Posterior cingulate gyrus (tissue), 11 donors: ENCODE measurements around the gene MBNL3.

Experiments used
- DNase-seq, 10 donors: peaks; one replicate each; pipeline versions ENCODE4 v3.0.0 to v3.0.0-alpha.2; 2020 to 2021; ENCODE audit warnings: mixed read lengths in 3 of 10
- intact Hi-C: fragments of 100-400 bp; cut with DNase I; formaldehyde crosslinking; loops from one replicate; pipeline ENCODE4 v1.15.1; 2023

Gene MBNL3

GRCh38 chrX:132425744-132426318, 63.0 kb downstream of the MBNL3 start:
- intact Hi-C loops, result no loop called here

GRCh38 chrX:132423323-132423722, 65.5 kb downstream of the MBNL3 start:
- intact Hi-C loops, result no loop called here
- no peak for DNase-seq

More at GRCh38 chrX:132425744-132426318, 63.0 kb downstream of the MBNL3 start:
- no peak for DNase-seq

- DNase-seq, result no peak
- intact Hi-C loops, result no loop called here
Measured at GRCh38 chrX:132415012-132415411, 73.8 kb downstream of the MBNL3 start.

GRCh38 chrX:132414404-132414803, 74.4 kb downstream of the MBNL3 start:
- DNase-seq, result no peak
- intact Hi-C loops, result no loop called here

- intact Hi-C loops, result no loop called here
Measured at GRCh38 chrX:132413459-132413858, 75.4 kb downstream of the MBNL3 start.

GRCh38 chrX:132412208-132412607, 76.6 kb downstream of the MBNL3 start:
- intact Hi-C loops, result no loop called here
- DNase-seq, result no peak

More at GRCh38 chrX:132413459-132413858, 75.4 kb downstream of the MBNL3 start:
- DNase-seq, result no peak

- intact Hi-C loops, result no loop called here
- no peak for DNase-seq
Measured at GRCh38 chrX:132411310-132411977, 77.4 kb downstream of the MBNL3 start.

GRCh38 chrX:132409780-132410556, 78.9 kb downstream of the MBNL3 start:
- intact Hi-C loops, result no loop called here

GRCh38 chrX:132407691-132408090, 81.1 kb downstream of the MBNL3 start:
- DNase-seq, result no peak
- intact Hi-C loops, result no loop called here

More at GRCh38 chrX:132409780-132410556, 78.9 kb downstream of the MBNL3 start:
- no peak for DNase-seq

GRCh38 chrX:132406106-132406505, 82.7 kb downstream of the MBNL3 start:
- DNase-seq, result no peak
- intact Hi-C loops, result no loop called here

GRCh38 chrX:132404266-132404665, 84.6 kb downstream of the MBNL3 start:
- intact Hi-C loops, result no loop called here
- DNase-seq, result no peak

- intact Hi-C loops, result no loop called here
- DNase-seq, result no peak
Measured at GRCh38 chrX:132401935-132402334, 86.9 kb downstream of the MBNL3 start.

- DNase-seq, result no peak
- intact Hi-C loops, result no loop called here
Measured at GRCh38 chrX:132400706-132401105, 88.1 kb downstream of the MBNL3 start.

GRCh38 chrX:132395645-132396044, 93.2 kb downstream of the MBNL3 start:
- intact Hi-C loops, result no loop called here
- no peak for DNase-seq

GRCh38 chrX:132395026-132395425, 93.8 kb downstream of the MBNL3 start:
- intact Hi-C loops, result no loop called here
- no peak for DNase-seq

GRCh38 chrX:132394591-132394990, 94.2 kb downstream of the MBNL3 start:
- DNase-seq, result no peak
- intact Hi-C loops, result no loop called here

- intact Hi-C loops, result no loop called here
- DNase-seq, result no peak
Measured at GRCh38 chrX:132393992-132394391, 94.8 kb downstream of the MBNL3 start.

- no peak for DNase-seq
- intact Hi-C loops, result no loop called here
Measured at GRCh38 chrX:132393485-132393884, 95.4 kb downstream of the MBNL3 start.

GRCh38 chrX:132393085-132393484, 95.8 kb downstream of the MBNL3 start:
- intact Hi-C loops, result no loop called here
- no peak for DNase-seq

GRCh38 chrX:132390792-132391191, 98.0 kb downstream of the MBNL3 start:
- intact Hi-C loops, result no loop called here
- no peak for DNase-seq

- no peak for DNase-seq
- intact Hi-C loops, result no loop called here
Measured at GRCh38 chrX:132389480-132389879, 99.4 kb downstream of the MBNL3 start.

GRCh38 chrX:132388371-132388770, 100.5 kb downstream of the MBNL3 start:
- intact Hi-C loops, result no loop called here

More at GRCh38 chrX:132388371-132388770, 100.5 kb downstream of the MBNL3 start:
- no peak for DNase-seq
